Panc1 (cell line): Measurements from ENCODE around the gene NOX3. TPM values are rescaled to one million over a fixed set of nuclear protein-coding genes. Genes with fewer than 3 reads are reported as not detected.

Experiments
- ATAC-seq: fragments of 200-7000 bp; cut with Tn5 transposase; 2 replicates; pipeline ENCODE4 v1.9.1; 2020; ENCODE audit warnings: mild to moderate bottlenecking, moderate library complexity
- BruUV-seq: library from RNA; stranded (reverse); fragments of 400-500 nt; replicated peaks from 2 replicates; lab custom pipeline; 2021; lab: Mats Ljungman, UMichigan
- CTCF ChIA-PET: fragments of 300-600 bp; sonication (Branson Sonifier 250); formaldehyde crosslinking; loops from one replicate; lab custom pipeline; 2022; ENCODE audit warnings: antibody characterized with exemption; lab: Charles Lee
- POLR2A ChIA-PET: fragments of 300-600 bp; sonication (Branson Sonifier 250); formaldehyde crosslinking; loops from one replicate; lab custom pipeline; 2022; ENCODE audit warnings: antibody characterized with exemption; lab: Charles Lee
- DNase-seq: peaks from one replicate; pipeline ENCODE4 v3.0.0-alpha.2; 2010; ENCODE audit warnings: low read depth, low spot score
- H3K27ac ChIP-seq: 2 replicates; pipeline ENCODE4 v1.5.1; 2011; ENCODE audit warnings: mild to moderate bottlenecking, low read length, inconsistent platforms
- H3K27me3 ChIP-seq: fragments of 200-500 bp; sonication (Bioruptor generic); 2 replicates; pipeline ENCODE4 v1.6.0; 2014; ENCODE audit warnings: low read length, inconsistent platforms; ENCODE audit not compliant: control insufficient read depth, insufficient read depth
- H3K36me3 ChIP-seq: fragments of 200-500 bp; sonication (Bioruptor generic); 2 replicates; pipeline ENCODE4 v1.5.1; 2014; ENCODE audit warnings: inconsistent platforms, mild to moderate bottlenecking, low read length, moderate library complexity; ENCODE audit not compliant: control insufficient read depth, insufficient read depth
- H3K4me1 ChIP-seq: 2 replicates; pipeline ENCODE4 v1.5.1; 2011; ENCODE audit warnings: inconsistent platforms, mild to moderate bottlenecking, low read length, moderate library complexity; ENCODE audit not compliant: control insufficient read depth, insufficient read depth
- H3K4me3 ChIP-seq, 2 experiments: 2 replicates each; pipeline ENCODE4 v1.5.1; 2011 to 2012; ENCODE audit warnings: low read depth in 2 of 2, low read length in 2 of 2, mild to moderate bottlenecking in 2 of 2, inconsistent platforms in 1 of 2, moderate library complexity in 1 of 2
- H3K9me3 ChIP-seq: fragments of 200-500 bp; sonication (Bioruptor generic); 2 replicates; pipeline ENCODE4 v1.5.1; 2014; ENCODE audit warnings: low read depth, mild to moderate bottlenecking, inconsistent platforms, low read length, moderate library complexity; ENCODE audit not compliant: control insufficient read depth, insufficient read depth
- CTCF ChIP-seq: fragments of 450-650 bp; IDR thresholded peaks from 2 replicates; pipeline ENCODE4 v1.5.1; 2017; ENCODE audit warnings: mild to moderate bottlenecking
- POLR2AphosphoS5 ChIP-seq: IDR thresholded peaks from 2 replicates; pipeline ENCODE4 v1.6.1; 2012; ENCODE audit warnings: mild to moderate bottlenecking, low read depth, low read length, moderate library complexity
- REST ChIP-seq, 2 experiments: IDR thresholded peaks; 2 replicates each; pipeline ENCODE4 v1.6.1; 2011 to 2012; ENCODE audit warnings: low read depth in 2 of 2, control low read depth in 1 of 2, low read length in 1 of 2, mild to moderate bottlenecking in 1 of 2, moderate library complexity in 1 of 2; ENCODE audit not compliant: insufficient read depth in 1 of 2
- SIN3A ChIP-seq: IDR thresholded peaks from 2 replicates; pipeline ENCODE4 v1.6.1; 2012; ENCODE audit warnings: low read depth, mild to moderate bottlenecking, low read length, moderate library complexity, borderline replicate concordance; ENCODE audit not compliant: insufficient read depth
- TCF7L2 ChIP-seq: IDR thresholded peaks from 2 replicates; pipeline ENCODE4 v1.6.1; 2011; ENCODE audit warnings: mild to moderate bottlenecking, low read depth, low read length, inconsistent platforms
- in situ Hi-C: cut with HindIII; loops from 2 replicates; pipeline ENCODE4 v1.10.0; 2016; ENCODE audit warnings: low sequenced_read_pairs, low pct_unique_long_range_greater_than_20kb
- intact Hi-C: fragments of 100-400 bp; cut with micrococcal nuclease; formaldehyde crosslinking; loops from one replicate; pipeline ENCODE4 v1.10.0; 2022; ENCODE audit not compliant: unreplicated experiment
- total RNA-seq: library from RNA; stranded (reverse); gene quantifications from one replicate; pipeline ENCODE4 v1.2.1, GENCODE V29; 2021; ENCODE audit not compliant: unreplicated experiment

NOX3 gene
- total RNA-seq, 1 experiment from 2014 or later: not detected

GRCh38 chr6:155399745-155400653, 55.6 kb downstream of the NOX3 start:
- ChIA-PET CTCF (no interaction called here), POLR2A (interaction anchor here (0.5 to 0.6 kb wide), 2 partner anchors 222 to 359 kb away, joined by 4 to 5 read pairs; no protein-coding TSS in a partner anchor)
- H3K27ac ChIP-seq: no peak overlapping the region
- no peaks in the 10 kb centered on the region for H3K27me3 ChIP-seq
- TF ChIP-seq POLR2AphosphoS5 (no peak), REST (IDR thresholded peaks at IDR 0.05; ENCODE audit: insufficient read depth in 1 of 2, low read depth in 2 of 2, low read length in 1 of 2) (no peak), SIN3A (no peak), CTCF (no peak), TCF7L2 (no peak)
- intact Hi-C loops: no loop called here
- no peaks in the 10 kb centered on the region for H3K36me3 ChIP-seq
- BruUV-seq: no TSS peak
- no peak overlapping the region for H3K4me3 ChIP-seq
- H3K4me1 ChIP-seq: no peaks in the 10 kb centered on the region; the same call in 1 of the 2 replicates
- DNase-seq (no peak), ATAC-seq (no peak)
- H3K9me3 ChIP-seq: no peaks in the 10 kb centered on the region
- in situ Hi-C loops: no loop called here

GRCh38 chr6:155399062-155399744, 56.4 kb downstream of the NOX3 start:
- in situ Hi-C loops: no loop called here
- intact Hi-C loops: no loop called here
- ChIA-PET CTCF (no interaction called here), POLR2A (no interaction called here)
- no TSS peak for BruUV-seq
- no peaks in the 10 kb centered on the region for H3K9me3 ChIP-seq
- DNase-seq: no peak
- TF ChIP-seq SIN3A (no peak), CTCF (no peak), POLR2AphosphoS5 (no peak), TCF7L2 (no peak), REST (IDR thresholded peaks at IDR 0.05; ENCODE audit: insufficient read depth in 1 of 2, low read depth in 2 of 2, low read length in 1 of 2) (no peak)
- ATAC-seq: no peak
- H3K4me3 ChIP-seq: no peak overlapping the region
- no peak overlapping the region for H3K27ac ChIP-seq
- no peaks in the 10 kb centered on the region for H3K36me3 ChIP-seq
- no peaks in the 10 kb centered on the region for H3K27me3 ChIP-seq
- no peaks in the 10 kb centered on the region; the same call in 1 of the 2 replicates for H3K4me1 ChIP-seq
